Upper lobe of left lung (tissue), 6 donors: ENCODE measurements around the gene KLF7. TPM values are rescaled to one million over a fixed set of nuclear protein-coding genes. Genes with fewer than 3 reads are reported as not detected.

ENCODE experiments used
- ATAC-seq, 2 donors: fragments of 200-7000 bp; cut with Tn5 transposase; one replicate each; pipeline ENCODE4 v1.9.1; 2022; ENCODE audit warnings: mild to moderate bottlenecking in 2 of 2, moderate library complexity in 2 of 2; ENCODE audit not compliant: low FRiP score in 2 of 2
- DNase-seq, 2 donors: peaks; one replicate each; pipeline ENCODE4 v3.0.0-alpha.2; 2019 to 2020
- H3K27ac ChIP-seq, 4 donors: fragments of 200-600 bp; sonication (generic); one replicate each; pipeline ENCODE4 v1.5.1; 2016 to 2019
- H3K27me3 ChIP-seq, 4 donors: fragments of 200-600 bp; sonication (generic); one replicate each; pipeline ENCODE4 v1.5.1; 2017 to 2019
- H3K36me3 ChIP-seq, 4 donors: fragments of 200-600 bp; sonication (generic); one replicate each; pipeline ENCODE4 v1.5.1; 2016 to 2019
- H3K4me1 ChIP-seq, 4 donors: fragments of 200-600 bp; sonication (generic); one replicate each; pipeline ENCODE4 v1.5.1; 2018 to 2019
- H3K4me3 ChIP-seq, 4 donors: fragments of 200-600 bp; sonication (generic); one replicate each; pipeline ENCODE4 v1.5.1; 2017 to 2019; ENCODE audit warnings: mild to moderate bottlenecking in 2 of 4, moderate library complexity in 1 of 4
- H3K9me3 ChIP-seq, 4 donors: fragments of 200-600 bp; sonication (generic); one replicate each; pipeline ENCODE4 v1.5.1; 2018 to 2019
- EP300 ChIP-seq, 4 donors: sonication (generic); formaldehyde crosslinking; IDR thresholded peaks; one replicate each; pipeline ENCODE4 v1.5.1; 2017; ENCODE audit warnings: antibody characterized with exemption in 4 of 4, control low read depth in 2 of 4
- POLR2A ChIP-seq, 4 donors: fragments of 450-650 bp; IDR thresholded peaks; one replicate each; pipeline ENCODE4 v1.5.1; 2016 to 2017; ENCODE audit warnings: antibody characterized with exemption in 4 of 4, mild to moderate bottlenecking in 2 of 4
- POLR2AphosphoS5 ChIP-seq, 2 donors: sonication (generic); formaldehyde crosslinking; IDR thresholded peaks; one replicate each; pipeline ENCODE4 v1.5.1; 2017; ENCODE audit warnings: antibody characterized with exemption in 2 of 2
- WGBS, 2 donors: methylation state at CpG; one replicate each; pipeline ENCODE4 v1.1.5; 2017 to 2018; 5-methylcytosine and 5-hydroxymethylcytosine counted together
- total RNA-seq, 6 donors: library from RNA; depleted of rRNA in 4 of 6; stranded (reverse); fragments of >200 nt in 4 of 6; gene quantifications; one replicate each; pipeline versions ENCODE4 v1.1.0 to v1.2.1, GENCODE V29; 2016 to 2021
- TF ChIP-seq, protein P1 (sequence below), 6 experiments: fragments of 450-650 bp in 4 of 6; fragments of 200-600 bp in 2 of 6; sonication (generic) in 2 of 6; IDR thresholded peaks; one replicate each; pipeline ENCODE4 v1.5.1; 2016 to 2019; ENCODE audit warnings: antibody characterized with exemption in 6 of 6
- donor health status: DM: no; HTN: no; CAD: no; lungs with moderate emphysema.
- donor health status: DM: no; HTN: yes; CAD: no; lungs with severe emphysema.

The KLF7 gene
- total RNA-seq, 6 donors from 2014 or later: 15.4 to 50.5 (median 22.4) TPM

DNA sequence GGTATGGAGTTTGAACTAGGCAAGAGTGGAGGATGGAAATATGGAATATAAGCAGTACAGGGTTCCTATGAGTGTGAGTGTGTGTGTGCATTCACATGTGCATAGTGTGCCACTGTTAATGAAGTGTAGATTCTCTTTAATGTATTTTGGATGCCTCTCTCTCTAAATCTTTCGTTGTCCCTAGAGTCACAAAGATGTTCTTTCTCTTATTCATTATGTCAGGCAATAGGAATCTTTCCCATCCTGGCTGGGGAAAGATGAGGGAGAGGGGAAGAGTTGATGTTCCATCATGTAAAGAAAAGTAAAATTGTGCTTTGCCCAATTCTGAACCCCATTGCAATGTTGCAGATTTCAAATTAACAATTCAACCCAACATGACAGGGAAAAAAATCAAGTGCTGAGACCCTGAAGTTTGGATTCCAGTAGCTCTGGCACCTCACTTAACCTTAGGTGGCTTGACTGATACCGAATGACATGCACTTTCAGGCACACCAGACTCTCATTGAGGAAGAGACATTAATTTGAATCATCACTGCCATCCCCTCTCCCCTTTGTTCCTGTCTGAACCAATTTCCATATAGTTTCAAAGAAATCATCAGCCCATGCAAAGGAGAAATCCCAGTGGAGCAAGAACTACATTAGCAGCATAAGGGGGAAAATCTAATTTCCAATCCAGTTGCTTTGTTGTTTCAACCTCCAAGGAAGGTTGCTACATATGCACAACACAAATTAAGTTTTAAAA is 28.0 kb downstream of the KLF7 start:
- Histone ChIP-seq H3K36me3 (no peaks in the 10 kb centered on the region), H3K27ac (peak overlapping the region in 3 of 4 donors; percentile 23 to 94 (median 78)), H3K9me3 (no peaks in the 10 kb centered on the region), H3K27me3 (no peaks in the 10 kb centered on the region), H3K4me3 (no peak overlapping the region), H3K4me1 (peaks cover 72 to 89% (median 78%) of the 10 kb centered on the region in 4 donors)
- 87% methylated on average over 2 of the region's 2 CpGs for whole genome bisulfite sequencing, 2 donors
- ATAC-seq (no peak), DNase-seq (no peak)
- TF ChIP-seq, protein P1, sequence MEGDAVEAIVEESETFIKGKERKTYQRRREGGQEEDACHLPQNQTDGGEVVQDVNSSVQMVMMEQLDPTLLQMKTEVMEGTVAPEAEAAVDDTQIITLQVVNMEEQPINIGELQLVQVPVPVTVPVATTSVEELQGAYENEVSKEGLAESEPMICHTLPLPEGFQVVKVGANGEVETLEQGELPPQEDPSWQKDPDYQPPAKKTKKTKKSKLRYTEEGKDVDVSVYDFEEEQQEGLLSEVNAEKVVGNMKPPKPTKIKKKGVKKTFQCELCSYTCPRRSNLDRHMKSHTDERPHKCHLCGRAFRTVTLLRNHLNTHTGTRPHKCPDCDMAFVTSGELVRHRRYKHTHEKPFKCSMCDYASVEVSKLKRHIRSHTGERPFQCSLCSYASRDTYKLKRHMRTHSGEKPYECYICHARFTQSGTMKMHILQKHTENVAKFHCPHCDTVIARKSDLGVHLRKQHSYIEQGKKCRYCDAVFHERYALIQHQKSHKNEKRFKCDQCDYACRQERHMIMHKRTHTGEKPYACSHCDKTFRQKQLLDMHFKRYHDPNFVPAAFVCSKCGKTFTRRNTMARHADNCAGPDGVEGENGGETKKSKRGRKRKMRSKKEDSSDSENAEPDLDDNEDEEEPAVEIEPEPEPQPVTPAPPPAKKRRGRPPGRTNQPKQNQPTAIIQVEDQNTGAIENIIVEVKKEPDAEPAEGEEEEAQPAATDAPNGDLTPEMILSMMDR (IDR thresholded peaks at IDR 0.05): no peak

DNA sequence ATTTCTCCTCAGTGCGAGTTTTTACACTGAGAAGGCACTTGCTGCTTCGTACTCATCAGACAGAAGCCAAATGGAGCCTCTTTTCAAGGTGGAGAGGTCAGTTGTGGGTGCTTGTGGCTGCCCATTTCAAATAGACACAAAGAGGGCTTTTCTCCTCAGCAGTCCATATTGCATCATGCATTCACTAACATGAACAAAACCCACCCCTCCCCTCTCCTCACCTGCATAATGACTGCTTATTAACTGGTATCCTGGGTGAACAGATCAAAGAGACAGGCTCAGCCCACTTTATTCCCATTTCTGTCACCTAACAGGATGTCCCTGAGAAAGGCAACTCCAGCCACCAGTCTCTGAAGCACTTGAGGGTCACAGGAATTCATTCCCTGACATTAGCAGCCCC is 28.9 kb downstream of the KLF7 start:
- DNase-seq: no peak
- Histone ChIP-seq H3K4me1 (peaks cover 71 to 89% (median 76%) of the 10 kb centered on the region in 4 donors), H3K27me3 (no peaks in the 10 kb centered on the region), H3K9me3 (no peaks in the 10 kb centered on the region), H3K36me3 (no peaks in the 10 kb centered on the region), H3K27ac (peak overlapping the region; percentile 62 to 78 (median 75)), H3K4me3 (no peak overlapping the region)
- WGBS, 2 donors: 61 to 80% methylated on average over 2 of the region's 2 CpGs
- ATAC-seq: no peak
- TF ChIP-seq POLR2AphosphoS5 (IDR thresholded peaks at IDR 0.05) (no peak), POLR2A (IDR thresholded peaks at IDR 0.05) (no peak)

DNA sequence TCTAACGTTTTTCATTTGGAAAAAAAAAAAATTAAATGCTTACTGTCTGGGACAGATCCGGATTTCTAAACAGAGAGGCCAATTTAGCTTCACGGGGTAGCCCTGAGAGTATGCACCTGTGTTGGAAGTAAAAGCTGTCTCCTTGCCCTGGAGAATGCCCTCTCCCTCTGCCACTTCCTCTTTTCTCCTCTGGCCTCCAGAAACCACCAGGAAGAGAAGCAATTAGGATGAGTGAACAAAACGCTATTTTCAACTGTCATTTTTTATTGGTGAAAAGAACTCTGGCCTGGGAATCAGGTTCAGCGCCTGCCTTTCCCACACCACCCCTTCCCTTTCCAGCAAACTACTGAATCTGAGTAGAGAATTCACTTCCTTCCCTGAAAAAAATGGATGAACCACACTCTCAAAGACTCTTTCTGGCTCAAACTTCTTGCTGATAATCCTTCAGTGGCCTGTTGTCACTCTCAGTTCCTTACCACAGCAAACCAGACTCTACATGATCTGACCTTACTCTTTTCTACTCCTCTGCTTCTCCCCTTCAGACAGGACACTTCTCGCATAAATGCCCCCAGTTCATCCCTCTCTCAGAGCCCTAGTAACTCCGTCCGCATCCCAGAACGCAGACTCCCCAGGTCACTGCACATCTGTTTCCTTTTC is 29.8 kb downstream of the KLF7 start:
- Histone ChIP-seq H3K4me3 (no peak overlapping the region), H3K4me1 (peaks cover 69 to 89% (median 75%) of the 10 kb centered on the region in 4 donors), H3K9me3 (no peaks in the 10 kb centered on the region), H3K36me3 (no peaks in the 10 kb centered on the region), H3K27me3 (no peaks in the 10 kb centered on the region), H3K27ac (peak overlapping the region; percentile 62 to 78 (median 75))
- DNase-seq (no peak), ATAC-seq (no peak)
- TF ChIP-seq EP300 (IDR thresholded peaks at IDR 0.05): no peak
- TF ChIP-seq POLR2AphosphoS5 (IDR thresholded peaks at IDR 0.05): no peak
- no peak for TF ChIP-seq POLR2A (IDR thresholded peaks at IDR 0.05)
- TF ChIP-seq, protein P1 (IDR thresholded peaks at IDR 0.05): no peak
- WGBS, 2 donors: 52 to 54% methylated on average over 9 of the region's 9 CpGs

DNA sequence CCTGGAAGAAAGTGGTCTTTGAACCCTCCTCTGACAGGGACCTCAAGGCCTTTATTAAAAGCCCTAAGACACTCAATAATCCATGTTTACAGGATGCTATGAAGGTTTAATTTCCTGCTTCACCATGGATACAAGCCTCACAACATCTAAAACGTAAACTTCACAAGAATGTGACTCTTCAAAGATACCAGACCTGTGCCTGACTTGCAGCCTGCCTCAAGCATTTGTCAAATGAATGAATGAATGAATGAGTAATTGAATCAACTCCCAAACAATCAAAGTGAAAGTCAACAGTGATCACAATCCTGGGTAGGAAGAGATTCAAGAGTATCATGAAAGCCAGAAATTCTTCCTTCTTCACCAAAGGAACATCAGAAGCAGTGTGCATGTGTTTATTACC is 30.4 kb downstream of the KLF7 start:
- peak overlapping the region; percentile 71 to 78 (median 75) for H3K27ac ChIP-seq

More for the DNA sequence above, 30.4 kb downstream of the KLF7 start:
- WGBS, 2 donors: 17 to 42% methylated on average over 1 of the region's 1 CpG
- DNase-seq (no peak), ATAC-seq (no peak)
- TF ChIP-seq POLR2A (IDR thresholded peaks at IDR 0.05) (no peak), EP300 (IDR thresholded peaks at IDR 0.05) (peak in 1 of 4 donors; percentile 59), POLR2AphosphoS5 (IDR thresholded peaks at IDR 0.05) (peak in 1 of 2 donors; percentile 27)
- TF ChIP-seq, protein P1 (IDR thresholded peaks at IDR 0.05): no peak
- no peaks in the 10 kb centered on the region for H3K36me3 ChIP-seq
- H3K4me3 ChIP-seq: no peak overlapping the region
- no peaks in the 10 kb centered on the region for H3K9me3 ChIP-seq
- H3K4me1 ChIP-seq: peaks cover 68 to 85% (median 75%) of the 10 kb centered on the region in 4 donors
- H3K27me3 ChIP-seq: no peaks in the 10 kb centered on the region
